Measurements from ENCODE around the gene PDE4DIP. TPM values are rescaled to one million over a fixed set of nuclear protein-coding genes. Genes with fewer than 3 reads are reported as not detected.

Gene PDE4DIP
- total RNA-seq, result 28.3 and 38.8 TPM in 2 replicates

GRCh38 chr1:148844220-148844619, at the start of gene PDE4DIP:
TSS of gene PDE4DIP (plus strand) at chr1:148844428. CDS start at chr1:148844775, 347 bp downstream.

Other genes with a start within 250 kb of the PDE4DIP start
- 13.1 and 23.1 TPM in 2 replicates for gene NBPF14, start 248.4 kb upstream of the PDE4DIP start, total RNA-seq
- 21.9 and 27.3 TPM in 2 replicates for gene NUDT4B, start 95.7 kb upstream of the PDE4DIP start, total RNA-seq

Measured in hair follicular keratinocyte (primary cell).